K562 (cell line): ENCODE data around the gene KIF5A. TPM values are rescaled to one million over a fixed set of nuclear protein-coding genes. Genes with fewer than 3 reads are reported as not detected.
A peak's percentile ranks its signal among the peaks of the same experiment; 100 is the strongest.

Experiments used
- ATAC-seq: fragments of 200-7000 bp; cut with Tn5 transposase; 3 replicates; pipeline ENCODE4 v1.9.1; 2020; ENCODE audit warnings: moderate library complexity
- BruUV-seq: library from RNA; stranded (reverse); fragments of 400-500 nt; replicated peaks from 2 replicates; lab custom pipeline; 2021; lab: Mats Ljungman, UMichigan
- CTCF ChIA-PET: fragments of 300-600 bp; formaldehyde crosslinking; extraction: SDS; loops from one replicate; lab custom pipeline; 2021; ENCODE audit warnings: low intra/inter-chr PET ratio; lab: Yijun Ruan, JAX
- POLR2A ChIA-PET: fragments of 300-600, 350-650 bp; sonication (Branson Sonifier 250); formaldehyde crosslinking; extraction: SDS; loops from one replicate; lab custom pipeline; 2021; ENCODE audit warnings: antibody characterized with exemption, inconsistent platforms; lab: Yijun Ruan, JAX
- DNase-seq, 4 experiments: peaks; one replicate each; pipeline versions ENCODE4 v3.0.0 to v3.0.0-alpha.2; 2011 to 2018; ENCODE audit warnings: low spot score in 3 of 4, mixed read lengths in 3 of 4; ENCODE audit errors: extremely low read depth in 1 of 4
- FAIRE-seq: peaks from 2 replicates; lab custom pipeline; 2011; peaks lifted over from hg19 to GRCh38; lab: Jason Lieb, UNC
- H2AFZ ChIP-seq: 2 replicates; pipeline ENCODE4 v1.6.0; 2011; ENCODE audit warnings: low read depth, low read length, control low read depth, inconsistent platforms
- H3K27ac ChIP-seq: fragments of 200-600 bp; 3 replicates; pipeline ENCODE4 v1.8.0; 2011; ENCODE audit warnings: low read depth, mild to moderate bottlenecking, control low read depth, inconsistent platforms, low read length, moderate library complexity, mixed read lengths; ENCODE audit errors: extremely low read depth
- H3K27me3 ChIP-seq, 2 experiments: fragments of 300-600 bp in 1 of 2; 2 replicates in 1 of 2; 3 replicates in 1 of 2; pipeline versions ENCODE4 v1.6.0 to v1.8.0; 2011; ENCODE audit warnings: inconsistent platforms in 2 of 2, low read length in 2 of 2, mild to moderate bottlenecking in 1 of 2, mixed read lengths in 1 of 2, moderate library complexity in 1 of 2; ENCODE audit not compliant: control insufficient read depth in 2 of 2, insufficient read depth in 2 of 2
- H3K36me3 ChIP-seq: fragments of 300-600 bp; 3 replicates; pipeline ENCODE4 v1.8.0; 2011; ENCODE audit warnings: mild to moderate bottlenecking, low read length, inconsistent platforms; ENCODE audit not compliant: control insufficient read depth, insufficient read depth
- H3K4me1 ChIP-seq, 2 experiments: fragments of 200-600 bp in 1 of 2; replicated peaks in 1 of 2; 2 replicates in 1 of 2; 3 replicates in 1 of 2; pipeline versions ENCODE4 v1.5.1 to v1.8.0; 2011; ENCODE audit warnings: inconsistent platforms in 2 of 2, low read length in 2 of 2, mild to moderate bottlenecking in 1 of 2, mixed read lengths in 1 of 2, moderate library complexity in 1 of 2; ENCODE audit not compliant: control insufficient read depth in 2 of 2, insufficient read depth in 2 of 2
- H3K4me2 ChIP-seq: 2 replicates; pipeline ENCODE4 v1.6.1; 2011; ENCODE audit warnings: low read length, control low read depth, inconsistent platforms, mixed read lengths; ENCODE audit not compliant: insufficient read depth
- H3K4me3 ChIP-seq: fragments of 200-600 bp; sonication (generic), shearing (Covaris generic); 2 replicates; pipeline ENCODE4 v1.5.1; 2016; ENCODE audit warnings: control low read depth, inconsistent platforms
- H3K79me2 ChIP-seq: fragments of 200-600 bp; 3 replicates; pipeline ENCODE4 v1.8.0; 2011; ENCODE audit warnings: low read length, inconsistent platforms; ENCODE audit not compliant: control insufficient read depth, insufficient read depth
- H3K9ac ChIP-seq, 2 experiments: 2 replicates each; pipeline versions ENCODE4 v1.6.0 to v1.6.1; 2011; ENCODE audit warnings: low read depth in 2 of 2, low read length in 2 of 2, control low read depth in 1 of 2, inconsistent platforms in 1 of 2, mild to moderate bottlenecking in 1 of 2, mixed read lengths in 1 of 2; ENCODE audit not compliant: insufficient read depth in 1 of 2
- H3K9me1 ChIP-seq: one replicate; pipeline ENCODE4 v1.6.0; 2011; ENCODE audit warnings: inconsistent platforms, mild to moderate bottlenecking, low read length, moderate library complexity; ENCODE audit not compliant: control insufficient read depth, insufficient read depth
- H3K9me3 ChIP-seq: replicated peaks from 2 replicates; pipeline ENCODE4 v1.5.1; 2011; ENCODE audit warnings: low read depth, low read length, inconsistent platforms; ENCODE audit not compliant: control insufficient read depth, insufficient read depth
- H4K20me1 ChIP-seq: replicated peaks from 2 replicates; pipeline ENCODE4 v1.6.1; 2011; ENCODE audit warnings: low read length, inconsistent platforms, mixed read lengths; ENCODE audit not compliant: control insufficient read depth, insufficient read depth
- JUND ChIP-seq, 2 experiments: IDR thresholded peaks; 2 replicates in 1 of 2; 3 replicates in 1 of 2; pipeline ENCODE4 v1.6.1; 2011; ENCODE audit warnings: borderline replicate concordance in 2 of 2, low read depth in 2 of 2, low read length in 2 of 2, improper control_type of control experiment in 1 of 2, missing biosample characterization in 1 of 2, missing genetic modification characterization in 1 of 2, missing genetic modification reagents in 1 of 2
- KLF1 ChIP-seq: fragments of 450-650 bp; IDR thresholded peaks from 2 replicates; pipeline ENCODE4 v1.6.1; 2016; ENCODE audit warnings: missing genetic modification characterization, missing compliant biosample characterization
- LCOR ChIP-seq: sonication (generic); formaldehyde crosslinking; IDR thresholded peaks from 2 replicates; pipeline ENCODE4 v1.8.0; 2022; ENCODE audit warnings: mild to moderate bottlenecking, missing genetic modification reagents
- MITF ChIP-seq: IDR thresholded peaks from 2 replicates; pipeline ENCODE4 v1.6.1; 2014; ENCODE audit warnings: antibody characterized with exemption
- NR2C1 ChIP-seq, 2 experiments: fragments of 450-650 bp; IDR thresholded peaks; 2 replicates each; pipeline ENCODE4 v1.6.1; 2017; ENCODE audit warnings: mild to moderate bottlenecking in 2 of 2, antibody characterized with exemption in 1 of 2, inconsistent platforms in 1 of 2, missing compliant biosample characterization in 1 of 2, missing genetic modification characterization in 1 of 2
- RBM25 ChIP-seq: fragments of 200-400 bp; formaldehyde crosslinking; IDR thresholded peaks from 2 replicates; pipeline ENCODE4 v1.6.1; 2018; ENCODE audit warnings: low read length, low read depth, moderate library complexity; ENCODE audit not compliant: severe bottlenecking
- SIX5 ChIP-seq, 2 experiments: IDR thresholded peaks; 2 replicates each; pipeline ENCODE4 v1.6.1; 2011; ENCODE audit warnings: low read length in 2 of 2, borderline replicate concordance in 1 of 2, low read depth in 1 of 2, mild to moderate bottlenecking in 1 of 2, moderate library complexity in 1 of 2; ENCODE audit not compliant: insufficient read depth in 1 of 2
- ZBTB9 ChIP-seq: fragments of 450-650 bp; formaldehyde crosslinking; IDR thresholded peaks from 2 replicates; pipeline ENCODE4 v1.4.0; 2020; ENCODE audit warnings: mild to moderate bottlenecking, moderate library complexity
- ZNF143 ChIP-seq: sonication (generic); formaldehyde crosslinking; IDR thresholded peaks from 2 replicates; pipeline ENCODE4 v1.9.0; 2022; ENCODE audit warnings: mild to moderate bottlenecking, missing genetic modification reagents
- WGBS: fragments of 100-300 bp; shearing (Covaris generic); methylation state at CpG from one replicate; pipeline ENCODE4 v1.1.6; 2016; ENCODE audit warnings: low coverage, mixed read lengths; ENCODE audit not compliant: insufficient coverage; ENCODE audit errors: missing lambda C conversion rate; 5-methylcytosine and 5-hydroxymethylcytosine counted together
- in situ Hi-C: fragments of 300-500 bp; cut with MboI; formaldehyde crosslinking; loops from 4 replicates; pipeline ENCODE4 v1.15.0; 2018; ENCODE audit warnings: inconsistent platforms, mixed read lengths
- intact Hi-C: fragments of 100-400 bp; cut with micrococcal nuclease; formaldehyde crosslinking; loops from 2 replicates; pipeline ENCODE4 v1.14.2; 2022
- polyA plus RNA-seq, 8 experiments: library from polyadenylated mRNA; depleted of rRNA in 4 of 8; stranded (reverse) in 5 of 8; unstranded in 3 of 8; fragments of >200 nt; fragmentation: Nextera tagmentation in 2 of 8; fragmentation: Illumina TruSeq in 1 of 8; extraction: Ambion mirVana in 2 of 8; extraction: Trizol in 1 of 8; gene quantifications; 2 replicates each; pipeline versions ENCODE4 v1.2.1 to v1.2.3, GENCODE V29; 2011 to 2014; ENCODE audit warnings: inconsistent platforms in 1 of 8, missing spikeins in 1 of 8
- total RNA-seq, 7 experiments: library from RNA; depleted of rRNA in 6 of 7; stranded (reverse); fragments of >200 nt in 6 of 7; fragmentation: Illumina TruSeq in 2 of 7; extraction: Trizol in 2 of 7; gene quantifications; 2 replicates each; pipeline versions ENCODE4 v1.2.1 to v1.2.3, GENCODE V29; 2011 to 2021; ENCODE audit warnings: low replicate concordance in 1 of 7
- TF ChIP-seq, protein P1 (sequence below), 2 experiments: fragments of 450-650 bp in 1 of 2; sonication (generic) in 1 of 2; formaldehyde crosslinking in 1 of 2; IDR thresholded peaks in 1 of 2; conservative IDR thresholded peaks in 1 of 2; 2 replicates each; pipeline versions ENCODE4 v1.6.1 to v1.8.1; 2016 to 2023; ENCODE audit warnings: mild to moderate bottlenecking in 2 of 2, moderate library complexity in 2 of 2, inconsistent platforms in 1 of 2, missing genetic modification reagents in 1 of 2

KIF5A gene
- total and polyA plus RNA-seq, 9 of the 15 experiments (the other 6 are each of a cell fraction or from before 2014, with no cell fraction given): 3.4 to 17.7 (median 8.0) TPM

DNA sequence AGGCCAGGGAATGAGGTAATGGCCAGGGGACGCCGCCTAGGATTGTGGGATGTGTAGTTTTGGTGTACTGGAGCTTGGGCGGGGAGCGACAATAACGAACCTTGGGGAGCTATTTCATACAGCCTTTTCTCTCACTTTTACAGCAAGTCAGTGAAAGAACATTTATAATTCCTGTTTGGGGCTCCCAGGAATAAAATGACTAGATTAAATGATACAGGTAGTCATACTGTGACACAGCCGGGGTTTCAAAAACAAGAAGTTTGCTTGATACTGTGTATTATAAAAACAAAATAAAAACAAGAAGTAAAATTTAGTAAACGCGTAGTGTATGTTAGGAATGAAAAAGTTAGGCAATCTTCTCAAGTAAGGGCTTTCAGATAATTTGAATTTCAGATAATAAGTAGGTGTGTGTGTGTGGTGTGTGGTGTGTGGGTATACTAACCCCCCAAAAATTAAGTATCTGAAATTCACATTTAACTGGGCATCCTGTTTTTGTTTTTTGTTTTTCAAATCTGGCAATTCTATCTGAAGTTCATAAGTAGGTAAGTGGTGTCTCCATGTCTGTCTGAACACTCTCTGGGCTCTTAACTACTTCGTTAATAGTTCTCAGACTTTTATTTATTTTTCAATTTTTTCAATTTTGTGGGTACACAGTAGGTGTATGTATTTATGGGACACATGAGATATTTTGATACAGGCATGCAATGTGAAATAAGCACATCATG is 2.4 kb upstream of the KIF5A start:
- no peak for FAIRE-seq
- no peak for ATAC-seq
- H3K9me1 ChIP-seq: no peaks in the 10 kb centered on the region
- peaks cover 33% of the 10 kb centered on the region for H3K36me3 ChIP-seq
- no TSS peak for BruUV-seq
- no peaks in the 10 kb centered on the region for H3K9me3 ChIP-seq
- H3K27ac ChIP-seq: peak overlapping the region; percentile 84
- in situ Hi-C loops (no loop called here), intact Hi-C loops (loop anchor here (1.0 kb wide), 1 partner anchor 25 kb away; the partner anchor contains the start of gene MBD6)
- 6% methylated on average over 7 of the region's 9 CpGs for WGBS
- peak overlapping the region; percentile 93; the same call in 1 of the 2 replicates for H3K4me3 ChIP-seq
- no peaks in the 10 kb centered on the region for H4K20me1 ChIP-seq
- DNase-seq: no peak
- peaks cover 44 to 55% of the 10 kb centered on the region in 2 experiments for H3K4me1 ChIP-seq
- peak overlapping the region; percentile 97 for H3K4me2 ChIP-seq
- POLR2A ChIA-PET: interaction anchor here (0.9 to 4.4 kb wide), 12 partner anchors 9 to 188 kb away, joined by 3 to 53 read pairs (median 6); partner anchors contain the start of gene DDIT3
- peaks cover 61% of the 10 kb centered on the region for H3K79me2 ChIP-seq
- CTCF ChIA-PET: no interaction called here
- peak overlapping the region; percentile 85 for H2AFZ ChIP-seq
- H3K9ac ChIP-seq: peak overlapping the region; percentile 94 to 98
- no peaks in the 10 kb centered on the region for H3K27me3 ChIP-seq
- 0 out of 2 replicates have a peak, but pooled peaks have one; percentile 60 for TF ChIP-seq LCOR (CRISPR knock-in tag)
- TF ChIP-seq RBM25: no peak
- no peak for TF ChIP-seq ZBTB9 (CRISPR knock-in tag)
- TF ChIP-seq ZNF143: peak; percentile 89
- TF ChIP-seq, protein P1, sequence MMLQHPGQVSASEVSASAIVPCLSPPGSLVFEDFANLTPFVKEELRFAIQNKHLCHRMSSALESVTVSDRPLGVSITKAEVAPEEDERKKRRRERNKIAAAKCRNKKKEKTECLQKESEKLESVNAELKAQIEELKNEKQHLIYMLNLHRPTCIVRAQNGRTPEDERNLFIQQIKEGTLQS (IDR thresholded peaks at IDR 0.05): peak; percentile 62; the same call in 1 of the 2 replicates
- TF ChIP-seq, protein P1 (CRISPR knock-in tag; conservative IDR thresholded peaks at IDR 0.05): no peak
- peak; percentile 35; the same call in 1 of the 2 replicates for TF ChIP-seq NR2C1 (IDR thresholded peaks at IDR 0.05)
- TF ChIP-seq NR2C1 (tag; IDR thresholded peaks at IDR 0.05): peak; percentile 60; the same call in 1 of the 2 replicates
- peak; percentile 93 for TF ChIP-seq JUND (IDR thresholded peaks at IDR 0.05; ENCODE audit: borderline replicate concordance, low read depth, low read length)
- peak; percentile 92; the same call in 2 of the 3 replicates for TF ChIP-seq JUND (tag; IDR thresholded peaks at IDR 0.05; ENCODE audit: borderline replicate concordance, low read depth, low read length)
- TF ChIP-seq SIX5 (IDR thresholded peaks at IDR 0.05; ENCODE audit: borderline replicate concordance in 1 of 2, insufficient read depth in 1 of 2, low read depth in 1 of 2, low read length in 2 of 2): peak; percentile 81 to 87; a peak in 3 of 4 replicates
- peak; percentile 58; the same call in 1 of the 2 replicates for TF ChIP-seq KLF1
- TF ChIP-seq MITF: no peak
